GM21717 (cell line): ENCODE measurements around the gene FAM236C.
"Not testable (repeated sequence)": the region's sequence is repeated elsewhere in the genome, so short reads cannot be mapped to it uniquely, and the experiment has no call there.

ENCODE experiments used
- ATAC-seq: cut with Tn5 transposase; IDR thresholded peaks from one replicate; pipeline ENCODE4 v1.9.1; 2021; ENCODE audit warnings: mild to moderate bottlenecking, moderate library complexity; ENCODE audit not compliant: unreplicated experiment

FAM236C gene

DNA sequence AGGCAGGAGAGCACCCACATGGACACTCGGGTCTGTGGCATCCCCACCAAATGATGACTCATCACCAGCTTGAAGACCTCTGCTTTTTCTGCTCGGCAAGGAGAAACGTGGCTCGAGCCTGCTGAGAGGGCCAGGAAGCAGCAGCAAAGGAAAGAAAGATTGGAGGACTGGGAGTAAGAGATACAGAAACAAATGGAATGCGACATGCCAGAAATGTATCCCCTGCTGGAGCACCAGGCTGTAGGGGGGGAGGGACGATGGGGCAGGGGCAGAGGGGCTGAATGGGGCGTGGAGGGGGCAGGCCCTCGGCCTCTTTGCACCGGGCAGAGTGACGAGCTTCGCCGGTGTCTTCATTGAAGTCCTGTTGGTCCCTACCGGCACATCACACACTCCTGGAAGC lies at the start of gene FAM236C:
TSS of gene FAM236C (plus strand) at position 301 of the 400 bp plus-strand sequence. CDS start 100 bp downstream, outside the sequence.
- ATAC-seq = not testable (repeated sequence)

DNA sequence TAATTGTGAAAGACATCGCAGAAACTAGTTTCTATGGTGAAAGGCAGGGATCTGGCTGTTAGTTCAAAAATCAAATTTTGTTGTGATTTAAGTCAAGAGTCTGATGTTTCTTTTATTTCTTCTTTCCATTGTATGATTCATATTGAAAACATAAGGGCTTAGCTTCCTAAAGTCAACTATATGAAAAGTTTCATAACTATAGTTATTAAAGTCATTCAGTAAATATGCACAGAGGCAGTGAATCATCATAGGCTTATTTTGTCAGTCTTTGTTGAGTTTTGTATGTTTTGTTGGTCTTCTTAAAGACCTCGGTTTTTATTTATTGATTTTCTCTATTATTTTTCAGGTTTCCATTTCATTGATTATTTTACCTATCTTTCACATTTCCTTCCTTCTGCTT lies 29.5 kb upstream of the FAM236C start:
- not testable (repeated sequence) for ATAC-seq

DNA sequence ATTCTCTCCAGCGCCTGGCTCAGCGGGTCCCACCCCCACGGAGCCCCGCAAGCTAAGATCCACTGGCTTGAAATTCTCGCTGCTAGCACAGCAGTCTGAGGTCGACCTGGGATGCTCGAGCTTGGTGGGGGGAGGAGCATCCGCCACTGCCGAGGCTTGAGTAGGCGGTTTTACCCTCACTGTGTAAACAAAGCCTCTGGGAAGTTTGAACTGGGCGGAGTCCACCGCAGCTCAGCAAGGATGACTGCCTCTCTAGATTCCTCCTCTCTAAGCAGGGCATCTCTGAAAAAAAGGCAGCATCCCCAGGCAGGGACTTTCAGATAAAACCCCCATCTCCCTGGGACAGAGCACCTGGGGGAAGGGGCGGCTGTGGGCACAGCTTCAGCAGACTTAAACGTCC lies 22.7 kb upstream of the FAM236C start:
- not testable (repeated sequence) for ATAC-seq

DNA sequence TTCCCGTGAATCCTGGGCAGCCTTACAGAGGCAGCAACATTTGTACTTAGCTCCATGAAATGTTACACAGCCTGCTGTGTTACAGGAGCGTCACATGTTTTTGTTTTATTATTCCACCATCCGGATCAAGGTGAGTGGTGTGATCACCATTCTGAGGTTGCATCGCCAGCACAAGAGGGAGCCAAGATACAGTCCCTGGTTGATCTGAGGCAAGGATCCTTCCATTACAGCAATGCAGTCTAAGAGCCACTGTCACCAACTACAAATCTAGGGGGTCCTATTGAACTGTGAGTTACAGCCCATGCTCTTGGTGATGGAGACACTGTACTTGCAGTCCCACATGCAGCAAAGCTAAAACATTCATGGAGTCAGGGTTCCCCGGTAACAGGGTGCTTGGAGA lies 3.7 kb downstream of the FAM236C start:
- ATAC-seq = not testable (repeated sequence)

DNA sequence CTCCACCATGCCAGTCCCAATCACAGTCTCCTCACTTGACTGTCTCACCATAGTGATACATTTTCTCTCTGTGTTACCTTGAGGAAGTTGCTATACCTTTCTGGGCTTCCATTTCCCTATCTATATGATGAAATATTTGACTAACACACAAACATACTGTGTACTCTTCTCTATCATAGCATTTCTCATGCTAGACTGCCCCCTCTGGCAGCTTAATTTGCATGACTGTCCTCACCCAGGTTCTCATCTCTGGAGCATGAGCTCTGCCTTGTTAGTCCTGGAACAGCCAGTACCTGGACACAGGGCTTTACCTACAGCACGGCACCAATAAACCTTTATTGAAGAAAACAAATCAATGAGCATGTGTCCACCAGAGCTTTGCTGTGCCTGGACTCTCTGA lies 19.9 kb downstream of the FAM236C start:
- ATAC-seq = not testable (repeated sequence)

DNA sequence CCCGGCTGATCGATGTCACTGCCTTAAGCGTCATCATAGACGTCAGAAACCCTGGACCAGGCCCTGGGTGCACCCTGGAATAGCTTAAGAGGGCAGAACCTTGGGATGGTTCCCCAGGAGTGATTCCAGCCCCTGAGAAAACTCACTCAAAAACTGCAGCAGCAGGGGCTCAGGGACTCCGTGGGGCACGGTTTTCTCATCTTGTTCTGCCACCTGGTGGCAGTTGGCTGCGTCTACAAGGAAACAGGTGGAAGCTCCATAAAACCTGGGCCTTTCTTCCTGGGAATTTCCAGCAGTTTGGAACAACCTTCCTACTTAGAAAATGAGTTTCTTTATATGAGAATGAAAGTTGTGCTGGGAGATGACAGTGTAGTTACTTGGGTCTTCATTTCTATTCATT lies 24.0 kb downstream of the FAM236C start:
- ATAC-seq = not testable (repeated sequence)

DNA sequence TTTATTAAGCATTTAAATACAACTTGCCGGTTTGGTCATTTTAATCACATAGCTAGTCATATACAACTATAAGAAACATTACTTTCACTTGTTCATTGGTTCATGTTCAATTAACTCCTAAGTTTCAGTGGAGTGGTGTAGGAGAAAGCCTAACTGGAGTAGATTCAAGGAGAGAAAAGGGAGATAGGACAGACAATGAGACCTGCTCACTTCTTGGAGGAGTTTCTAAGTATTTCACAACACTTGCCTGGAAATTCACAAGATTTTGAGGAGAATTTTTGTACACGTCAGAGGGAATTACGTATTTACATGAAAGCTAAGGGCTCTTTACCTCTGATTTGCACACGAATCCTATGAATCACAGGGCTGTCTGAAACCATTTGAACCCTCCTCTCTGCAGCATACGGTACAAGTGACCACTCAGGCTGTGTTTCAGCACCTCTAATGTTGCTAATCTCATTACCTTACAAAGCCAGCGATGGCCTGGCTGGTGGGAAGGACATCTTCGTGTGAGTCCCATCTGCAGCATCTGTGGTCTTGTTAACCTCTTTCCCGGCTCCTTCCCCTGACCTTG lies 24.6 kb downstream of the FAM236C start:
- not testable (repeated sequence) for ATAC-seq

DNA sequence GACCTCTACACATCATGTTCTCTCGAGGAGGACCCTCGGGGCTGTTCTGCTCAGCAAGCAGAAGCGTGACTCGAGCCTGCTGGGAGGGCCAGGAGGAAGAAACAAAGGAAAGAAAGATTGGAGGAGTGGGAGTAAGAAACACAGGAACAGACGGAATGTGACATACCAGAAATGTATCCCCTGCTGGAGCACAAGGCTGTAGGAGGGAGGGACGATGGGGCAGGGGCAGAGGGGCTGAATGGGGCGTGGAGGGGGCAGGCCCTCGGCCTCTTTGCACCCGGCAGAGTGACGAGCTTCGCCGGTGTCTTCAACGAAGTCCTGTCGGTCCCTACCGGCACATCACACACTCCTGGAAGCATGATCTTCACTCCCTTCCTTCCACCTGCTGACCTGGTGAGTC lies 25.5 kb downstream of the FAM236C start, which contains the start of gene FAM236A:
TSS of gene FAM236A (plus strand) at position 301 of the 400 bp plus-strand sequence. CDS start at position 358, 57 bp downstream.
- not testable (repeated sequence) for ATAC-seq

DNA sequence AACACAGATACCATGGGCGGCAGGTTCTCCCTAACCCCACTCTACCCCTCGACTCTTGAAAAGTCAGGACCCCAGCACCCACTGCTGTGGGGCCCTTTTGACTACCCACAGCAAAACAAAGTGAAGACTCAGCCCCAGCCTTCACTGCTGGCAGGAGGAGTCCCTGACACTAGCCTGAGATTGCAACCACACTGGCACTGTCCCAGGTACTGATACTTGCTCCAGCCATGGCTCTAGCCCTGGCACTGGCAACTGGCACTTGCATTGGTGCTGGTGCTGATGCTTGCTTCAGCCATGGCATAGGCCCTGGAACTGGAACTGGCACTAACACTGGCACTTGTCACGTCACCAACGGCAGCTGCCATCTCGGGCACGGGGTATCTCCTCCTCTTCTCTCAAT lies 29.9 kb downstream of the FAM236C start:
- not testable (repeated sequence) for ATAC-seq

DNA sequence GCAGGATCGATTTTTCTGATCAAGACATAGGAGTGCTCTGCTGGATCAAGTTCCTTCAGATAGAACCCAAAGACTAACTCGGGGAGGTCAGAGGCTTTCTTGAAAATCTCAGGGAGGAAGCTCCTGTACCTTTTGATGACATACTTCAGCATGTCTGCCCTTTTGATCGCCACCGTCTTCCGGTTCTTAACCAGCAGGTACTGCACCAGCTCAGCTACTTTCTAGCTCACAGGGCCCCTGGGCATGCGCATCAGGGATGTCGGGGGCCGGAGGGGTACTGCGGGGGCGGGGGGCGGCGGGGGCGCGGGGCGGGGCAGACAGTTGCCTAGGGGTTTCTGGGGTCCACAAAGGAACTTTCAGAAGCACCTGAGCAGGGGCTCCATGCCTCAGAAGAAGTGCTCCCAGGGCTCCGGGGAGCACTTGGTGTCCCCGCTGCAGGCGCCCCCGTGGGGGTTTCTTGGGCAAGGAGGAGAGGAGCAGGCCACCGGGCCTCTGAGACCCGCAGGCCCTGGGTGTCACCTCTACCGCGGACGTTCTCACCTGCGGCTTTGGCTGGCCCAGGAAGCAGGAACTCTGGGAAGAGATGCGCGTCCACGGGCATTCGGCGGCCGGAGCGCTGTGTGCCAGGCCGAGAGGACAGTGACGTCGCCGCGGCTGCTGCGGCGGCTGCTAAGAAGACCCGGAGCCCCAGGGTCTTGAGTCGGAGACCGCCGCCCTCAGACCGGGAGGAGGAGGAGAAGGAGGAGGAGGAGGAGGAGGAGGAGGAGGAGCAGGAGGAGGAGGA lies 30.8 kb downstream of the FAM236C start:
- peak; percentile 51 for ATAC-seq

DNA sequence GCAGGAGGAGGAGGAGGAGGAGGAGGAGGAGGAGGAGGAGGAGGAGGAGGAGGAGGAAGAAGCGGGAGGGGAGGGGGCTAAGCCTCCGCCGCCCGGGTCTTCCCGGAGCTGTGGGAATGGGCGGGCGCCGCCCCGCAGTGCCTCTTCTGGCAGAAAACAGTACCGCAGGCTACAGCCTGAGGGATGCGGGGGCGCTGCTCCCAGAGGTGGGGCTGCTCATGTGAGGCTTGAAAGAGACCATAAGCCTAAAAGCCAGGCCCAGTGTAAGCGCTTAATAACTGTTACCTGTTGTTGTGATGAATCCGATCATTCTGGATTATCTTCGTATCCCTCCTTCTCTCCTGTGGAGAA lies 31.4 kb downstream of the FAM236C start, which contains the start of gene DMRTC1:
TSS of gene DMRTC1 (minus strand) at position 19 of the 351 bp plus-strand sequence. CDS start 68,143 bp downstream, outside the sequence.
- ATAC-seq = peak; percentile 60

DNA sequence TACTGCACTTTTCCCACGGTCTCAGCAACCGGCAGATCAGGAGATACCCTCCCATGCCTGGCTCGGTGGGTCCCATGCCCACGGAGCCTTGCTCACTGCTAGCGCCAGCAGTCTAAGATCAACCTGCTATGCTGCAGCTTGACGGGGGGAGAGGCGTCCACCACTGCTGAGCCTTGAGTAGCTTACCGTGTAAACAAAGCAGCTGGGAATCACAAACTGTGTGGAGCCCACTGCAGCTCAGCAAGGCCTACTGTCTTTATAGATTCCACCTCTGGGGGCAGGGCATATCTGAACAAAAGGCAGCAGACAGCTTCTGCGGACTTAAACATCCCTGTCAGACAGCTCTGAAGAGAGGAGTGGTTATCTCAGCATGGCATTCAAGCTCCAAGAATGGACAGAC lies 47.6 kb downstream of the FAM236C start:
- ATAC-seq = not testable (repeated sequence)
